Mesenchymal stem cell (in vitro differentiated cells and primary cell): ENCODE results near the gene PLP1. TPM values are rescaled to one million over a fixed set of nuclear protein-coding genes. Genes with fewer than 3 reads are reported as not detected.

ENCODE experiments used
- DNase-seq: peaks from one replicate; pipeline ENCODE4 v3.0.0-alpha.2; 2013
- H2AFZ ChIP-seq: one replicate; pipeline ENCODE4 v1.6.1; 2013; ENCODE audit warnings: low read depth, mild to moderate bottlenecking, control low read depth, inconsistent platforms, low read length, moderate library complexity
- H2AK5ac ChIP-seq: 2 replicates; pipeline ENCODE4 v1.6.1; 2013; ENCODE audit warnings: low read length, moderate library complexity, mild to moderate bottlenecking, inconsistent platforms; ENCODE audit not compliant: severe bottlenecking
- H2BK120ac ChIP-seq: one replicate; pipeline ENCODE4 v1.6.1; 2013; ENCODE audit warnings: low read depth, mild to moderate bottlenecking, inconsistent platforms, low read length, moderate library complexity
- H2BK12ac ChIP-seq, 2 experiments: one replicate each; pipeline ENCODE4 v1.6.1; 2013; ENCODE audit warnings: inconsistent platforms in 2 of 2, low read length in 2 of 2, mild to moderate bottlenecking in 2 of 2, moderate library complexity in 2 of 2, control low read depth in 1 of 2
- H2BK15ac ChIP-seq: one replicate; pipeline ENCODE4 v1.6.1; 2013; ENCODE audit warnings: mild to moderate bottlenecking, low read depth, inconsistent platforms; ENCODE audit not compliant: poor library complexity, severe bottlenecking
- H2BK5ac ChIP-seq: 2 replicates; pipeline ENCODE4 v1.6.1; 2013; ENCODE audit warnings: low read depth, mild to moderate bottlenecking, low read length, control low read depth, inconsistent platforms; ENCODE audit not compliant: poor library complexity, severe bottlenecking
- H3K14ac ChIP-seq, 2 experiments: one replicate each; pipeline ENCODE4 v1.6.1; 2013; ENCODE audit warnings: inconsistent platforms in 2 of 2, low read length in 2 of 2, control low read depth in 1 of 2, mild to moderate bottlenecking in 1 of 2, moderate library complexity in 1 of 2
- H3K18ac ChIP-seq, 2 experiments: one replicate each; pipeline ENCODE4 v1.6.1; 2013; ENCODE audit warnings: inconsistent platforms in 2 of 2, low read length in 2 of 2, control low read depth in 1 of 2, low read depth in 1 of 2, mild to moderate bottlenecking in 1 of 2
- H3K23ac ChIP-seq, 2 experiments: one replicate each; pipeline ENCODE4 v1.6.1; 2013; ENCODE audit warnings: inconsistent platforms in 2 of 2, low read length in 2 of 2, mild to moderate bottlenecking in 2 of 2, moderate library complexity in 2 of 2, control low read depth in 1 of 2
- H3K27ac ChIP-seq: 2 replicates; pipeline ENCODE4 v1.5.1; 2013; ENCODE audit warnings: mild to moderate bottlenecking, moderate library complexity, low read length, control low read depth, inconsistent platforms; ENCODE audit not compliant: poor library complexity, severe bottlenecking
- H3K27me3 ChIP-seq, 2 experiments: 2 replicates each; pipeline versions ENCODE4 v1.6.1 to v1.7.0; 2013; ENCODE audit warnings: low read length in 2 of 2, mild to moderate bottlenecking in 2 of 2, moderate library complexity in 2 of 2, control low read depth in 1 of 2, inconsistent platforms in 1 of 2; ENCODE audit not compliant: control insufficient read depth in 1 of 2, insufficient read depth in 1 of 2
- H3K36me3 ChIP-seq, 2 experiments: 2 replicates each; pipeline versions ENCODE4 v1.6.1 to v1.7.0; 2013; ENCODE audit warnings: low read length in 2 of 2, control low read depth in 1 of 2, inconsistent platforms in 1 of 2, low read depth in 1 of 2, mild to moderate bottlenecking in 1 of 2; ENCODE audit not compliant: insufficient read depth in 2 of 2, control insufficient read depth in 1 of 2
- H3K4ac ChIP-seq, 2 experiments: one replicate each; pipeline ENCODE4 v1.6.1; 2013; ENCODE audit warnings: inconsistent platforms in 2 of 2, low read length in 2 of 2, mild to moderate bottlenecking in 2 of 2, moderate library complexity in 2 of 2, control low read depth in 1 of 2, low read depth in 1 of 2
- H3K4me1 ChIP-seq: 2 replicates; pipeline ENCODE4 v1.6.1; 2013; ENCODE audit warnings: low read depth, low read length, control low read depth; ENCODE audit not compliant: control insufficient read depth, insufficient read depth
- H3K4me2 ChIP-seq: 2 replicates; pipeline ENCODE4 v1.6.1; 2013; ENCODE audit warnings: low read length, mild to moderate bottlenecking, inconsistent platforms; ENCODE audit not compliant: poor library complexity, severe bottlenecking
- H3K4me3 ChIP-seq, 2 experiments: 2 replicates each; pipeline versions ENCODE4 v1.5.1 to v1.7.0; 2013; ENCODE audit warnings: low read length in 2 of 2, mild to moderate bottlenecking in 2 of 2, control low read depth in 1 of 2, low read depth in 1 of 2; ENCODE audit not compliant: insufficient read depth in 1 of 2
- H3K79me1 ChIP-seq: replicated peaks from 2 replicates; pipeline ENCODE4 v1.6.1; 2013; ENCODE audit warnings: mild to moderate bottlenecking, control low read depth, low read length, inconsistent platforms; ENCODE audit not compliant: poor library complexity, severe bottlenecking
- H3K9ac ChIP-seq: 2 replicates; pipeline ENCODE4 v1.7.0; 2013; ENCODE audit warnings: mild to moderate bottlenecking, low read length, moderate library complexity
- H3K9me3 ChIP-seq: 2 replicates; pipeline ENCODE4 v1.7.0; 2013; ENCODE audit warnings: mild to moderate bottlenecking, low read length; ENCODE audit not compliant: control insufficient read depth
- H4K8ac ChIP-seq: one replicate; pipeline ENCODE4 v1.6.1; 2013; ENCODE audit warnings: inconsistent platforms, mild to moderate bottlenecking, low read length, moderate library complexity
- H4K91ac ChIP-seq: one replicate; pipeline ENCODE4 v1.6.1; 2013; ENCODE audit warnings: mild to moderate bottlenecking, low read length, inconsistent platforms
- WGBS: methylation state at CpG from one replicate; pipeline ENCODE4 v1.1.7; 2013; ENCODE audit warnings: mixed read lengths; 5-methylcytosine and 5-hydroxymethylcytosine counted together
- polyA plus RNA-seq, 2 experiments: library from polyadenylated mRNA; stranded (reverse); fragments of 200-250 nt; gene quantifications; one replicate each; pipeline ENCODE4 v1.2.3, GENCODE V29; 2013

Gene PLP1, protein sequence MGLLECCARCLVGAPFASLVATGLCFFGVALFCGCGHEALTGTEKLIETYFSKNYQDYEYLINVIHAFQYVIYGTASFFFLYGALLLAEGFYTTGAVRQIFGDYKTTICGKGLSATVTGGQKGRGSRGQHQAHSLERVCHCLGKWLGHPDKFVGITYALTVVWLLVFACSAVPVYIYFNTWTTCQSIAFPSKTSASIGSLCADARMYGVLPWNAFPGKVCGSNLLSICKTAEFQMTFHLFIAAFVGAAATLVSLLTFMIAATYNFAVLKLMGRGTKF
- not detected for polyA plus RNA-seq (2013, experiment 1 of 2)
- polyA plus RNA-seq (2013, experiment 2 of 2) = not detected

DNA sequence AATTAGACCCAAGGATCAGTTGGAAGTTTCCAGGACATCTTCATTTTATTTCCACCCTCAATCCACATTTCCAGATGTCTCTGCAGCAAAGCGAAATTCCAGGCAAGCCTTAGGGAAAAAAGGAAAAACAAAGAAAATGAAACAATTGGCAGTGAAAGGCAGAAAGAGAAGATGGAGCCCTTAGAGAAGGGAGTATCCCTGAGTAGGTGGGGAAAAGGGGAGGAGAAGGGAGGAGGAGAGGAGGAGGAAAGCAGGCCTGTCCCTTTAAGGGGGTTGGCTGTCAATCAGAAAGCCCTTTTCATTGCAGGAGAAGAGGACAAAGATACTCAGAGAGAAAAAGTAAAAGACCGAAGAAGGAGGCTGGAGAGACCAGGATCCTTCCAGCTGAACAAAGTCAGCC is at the start of gene PLP1:
Gene PLP1 (plus strand): TSS at position 295 of the 400 bp plus-strand sequence. CDS start 156 bp downstream, outside the sequence.
- H3K4me1 ChIP-seq = no peaks in the 10 kb centered on the region
- H2BK5ac ChIP-seq = no peak within 1 kb of the TSS
- no peak within 1 kb of the TSS for H2AK5ac ChIP-seq
- H3K36me3 ChIP-seq = no peaks in the 10 kb centered on the region
- no peaks in the 10 kb centered on the region for H3K9me3 ChIP-seq
- H2BK120ac ChIP-seq = no peak within 1 kb of the TSS
- no peak within 1 kb of the TSS for H4K8ac ChIP-seq
- no peak within 1 kb of the TSS for H3K23ac ChIP-seq
- 81% methylated on average over 2 of the region's 2 CpGs for WGBS
- H3K4me2 ChIP-seq = no peak within 1 kb of the TSS
- no peak within 1 kb of the TSS for H2AFZ ChIP-seq
- H3K4ac ChIP-seq = no peak within 1 kb of the TSS
- no peak within 1 kb of the TSS for H3K14ac ChIP-seq
- no peak within 1 kb of the TSS for H4K91ac ChIP-seq
- peaks cover 9 to 90% of the 10 kb centered on the region in 2 experiments for H3K27me3 ChIP-seq
- H3K4me3 ChIP-seq = no peak within 1 kb of the TSS
- DNase-seq = no peak
- no peak within 1 kb of the TSS for H2BK15ac ChIP-seq
- H3K79me1 ChIP-seq = no peaks in the 10 kb centered on the region
- H2BK12ac ChIP-seq = no peak within 1 kb of the TSS
- no peak within 1 kb of the TSS for H3K9ac ChIP-seq
- H3K18ac ChIP-seq = no peak within 1 kb of the TSS
- H3K27ac ChIP-seq = no peak within 1 kb of the TSS

DNA sequence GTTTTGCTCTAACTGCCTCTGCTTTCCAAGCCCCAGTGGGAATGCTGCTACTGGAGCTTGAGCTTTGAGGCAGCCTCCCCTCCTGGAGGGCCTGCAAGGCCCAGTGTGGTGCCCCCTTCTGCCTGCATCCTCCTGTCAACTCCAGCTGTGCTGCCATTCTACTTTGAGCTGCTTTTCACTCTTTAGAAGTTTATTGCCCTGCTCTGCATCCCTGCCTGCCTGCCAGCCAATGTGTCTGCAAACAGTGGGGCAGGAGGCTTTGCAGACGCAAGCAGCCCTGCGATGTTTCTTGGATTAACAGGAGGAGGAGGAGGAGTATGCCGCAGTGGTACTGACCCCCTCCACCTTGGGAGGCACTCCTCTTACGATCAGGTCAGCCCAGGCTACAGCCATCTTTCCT is 49.5 kb upstream of the PLP1 start:
- peak overlapping the region in 1 of 2 experiments; percentile 8 for H3K18ac ChIP-seq
- H2BK15ac ChIP-seq = no peak overlapping the region
- no peak overlapping the region for H2AK5ac ChIP-seq
- H2BK120ac ChIP-seq = no peak overlapping the region
- H3K23ac ChIP-seq = no peak overlapping the region
- WGBS = 0% methylated on average over 1 of the region's 4 CpGs
- H3K4me2 ChIP-seq = no peak overlapping the region
- H2BK12ac ChIP-seq = no peak overlapping the region
- no peaks in the 10 kb centered on the region for H3K4me1 ChIP-seq
- no peak overlapping the region for H4K8ac ChIP-seq
- H3K4me3 ChIP-seq = no peak overlapping the region
- no peaks in the 10 kb centered on the region for H3K36me3 ChIP-seq
- H4K91ac ChIP-seq = no peak overlapping the region
- H3K9me3 ChIP-seq = no peaks in the 10 kb centered on the region
- H3K27me3 ChIP-seq = peaks cover 5 to 66% of the 10 kb centered on the region in 2 experiments
- no peak overlapping the region for H3K14ac ChIP-seq
- no peak overlapping the region for H3K4ac ChIP-seq
- DNase-seq = no peak
- no peaks in the 10 kb centered on the region for H3K79me1 ChIP-seq
- no peak overlapping the region for H2BK5ac ChIP-seq
- H2AFZ ChIP-seq = no peak overlapping the region
- no peak overlapping the region for H3K9ac ChIP-seq
- H3K27ac ChIP-seq = no peak overlapping the region

DNA sequence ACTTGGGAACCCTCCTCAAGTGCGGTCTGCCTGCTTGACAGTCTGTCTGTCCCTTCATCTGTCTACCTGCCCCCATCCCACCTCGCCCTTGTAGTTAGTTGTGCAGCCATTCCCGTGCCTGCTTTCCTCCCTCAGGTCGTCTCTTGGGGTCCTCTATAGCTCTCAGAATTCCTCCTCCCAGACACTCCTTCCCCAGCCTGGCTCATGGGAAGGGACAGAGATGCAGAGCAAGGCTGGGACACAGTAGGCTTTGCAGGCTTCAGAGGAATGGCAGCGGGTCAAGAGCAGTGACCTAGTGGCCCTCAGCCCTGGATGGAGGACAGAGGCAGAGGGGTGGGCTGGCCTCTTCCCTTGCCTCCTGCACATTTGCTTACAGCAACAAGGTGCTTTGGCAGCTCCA is 47.6 kb upstream of the PLP1 start:
- no peaks in the 10 kb centered on the region for H3K36me3 ChIP-seq
- no peak overlapping the region for H2BK15ac ChIP-seq
- no peak overlapping the region for H3K4ac ChIP-seq
- H3K27me3 ChIP-seq = peaks cover 5 to 58% of the 10 kb centered on the region in 2 experiments
- no peak overlapping the region for H2AFZ ChIP-seq
- no peak overlapping the region for H2BK5ac ChIP-seq
- H4K91ac ChIP-seq = no peak overlapping the region
- 75% methylated on average over 1 of the region's 5 CpGs for WGBS
- no peak overlapping the region for H3K27ac ChIP-seq
- H3K4me2 ChIP-seq = no peak overlapping the region
- no peaks in the 10 kb centered on the region for H3K79me1 ChIP-seq
- no peak overlapping the region for H3K18ac ChIP-seq
- no peak overlapping the region for H3K9ac ChIP-seq
- H2BK12ac ChIP-seq = no peak overlapping the region
- DNase-seq = no peak
- H3K4me1 ChIP-seq = no peaks in the 10 kb centered on the region
- H3K14ac ChIP-seq = peak overlapping the region in 1 of 2 experiments; percentile 32
- H2AK5ac ChIP-seq = no peak overlapping the region
- H3K4me3 ChIP-seq = no peak overlapping the region
- H3K9me3 ChIP-seq = no peaks in the 10 kb centered on the region
- no peak overlapping the region for H3K23ac ChIP-seq
- H2BK120ac ChIP-seq = no peak overlapping the region
- no peak overlapping the region for H4K8ac ChIP-seq

DNA sequence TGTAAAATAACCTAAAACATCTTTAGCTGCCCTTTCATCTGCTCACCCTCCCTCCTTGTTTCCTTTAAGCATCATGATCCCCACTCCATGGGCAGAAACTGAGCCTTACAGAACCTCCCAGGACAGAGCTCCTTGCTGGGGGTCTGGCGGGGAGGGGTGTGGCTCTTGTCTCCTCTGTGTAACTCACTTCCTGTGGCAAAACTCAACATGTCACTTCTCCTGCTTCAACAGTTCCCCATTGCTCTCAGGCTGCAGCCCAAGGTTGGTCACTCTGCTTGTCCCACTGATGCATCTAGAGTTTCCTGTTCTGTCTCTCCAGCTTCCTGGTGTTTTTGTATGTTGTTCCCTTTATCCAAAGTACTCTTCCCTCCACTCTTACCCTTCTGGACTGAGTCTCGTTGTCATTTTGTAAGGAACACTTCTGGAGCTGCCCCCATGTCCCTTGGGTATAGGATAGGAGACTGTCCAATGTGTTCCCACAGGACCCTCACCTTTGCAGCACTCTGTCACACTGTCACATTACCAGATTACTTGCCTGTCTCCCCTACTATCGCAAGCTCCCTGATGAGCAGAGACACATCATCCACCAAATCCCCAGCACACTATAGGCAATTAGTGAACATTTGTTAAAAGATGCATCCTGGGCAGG is 46.4 kb upstream of the PLP1 start:
- H3K4me2 ChIP-seq = no peak overlapping the region
- no peak overlapping the region for H3K4me3 ChIP-seq
- 28% methylated on average over 2 of the region's 3 CpGs for WGBS
- H3K79me1 ChIP-seq = no peaks in the 10 kb centered on the region
- H4K8ac ChIP-seq = no peak overlapping the region
- no peak overlapping the region for H2AK5ac ChIP-seq
- H3K4ac ChIP-seq = no peak overlapping the region
- H2BK12ac ChIP-seq = no peak overlapping the region
- H2BK15ac ChIP-seq = no peak overlapping the region
- H2BK120ac ChIP-seq = no peak overlapping the region
- no peak overlapping the region for H4K91ac ChIP-seq
- no peaks in the 10 kb centered on the region for H3K36me3 ChIP-seq
- H2BK5ac ChIP-seq = no peak overlapping the region
- H3K4me1 ChIP-seq = no peaks in the 10 kb centered on the region
- peaks cover 5 to 55% of the 10 kb centered on the region in 2 experiments for H3K27me3 ChIP-seq
- H3K14ac ChIP-seq = peak overlapping the region in 1 of 2 experiments; percentile 76
- H2AFZ ChIP-seq = no peak overlapping the region
- no peak overlapping the region for H3K9ac ChIP-seq
- no peaks in the 10 kb centered on the region for H3K9me3 ChIP-seq
- no peak overlapping the region for H3K27ac ChIP-seq
- no peak overlapping the region for H3K18ac ChIP-seq
- no peak for DNase-seq
- no peak overlapping the region for H3K23ac ChIP-seq
